Breast epithelium (tissue), 4 donors: ENCODE results near the gene RXFP1. TPM values are rescaled to one million over a fixed set of nuclear protein-coding genes. Genes with fewer than 3 reads are reported as not detected.

Experiments used
- DNase-seq, 2 donors: peaks; one replicate each; pipeline ENCODE4 v3.0.0-alpha.2; 2019; ENCODE audit warnings: low spot score in 2 of 2
- H3K27ac ChIP-seq, 2 donors: fragments of 200-600 bp; sonication (generic) in 1 of 2; one replicate each; pipeline ENCODE4 v1.5.1; 2016 to 2019; ENCODE audit warnings: mild to moderate bottlenecking in 1 of 2
- H3K27me3 ChIP-seq, 2 donors: fragments of 200-600 bp; sonication (generic) in 1 of 2; one replicate each; pipeline versions ENCODE4 v1.5.1 to v1.6.0; 2017 to 2019; ENCODE audit warnings: control low read depth in 1 of 2, mild to moderate bottlenecking in 1 of 2
- H3K36me3 ChIP-seq: fragments of 200-600 bp; one replicate; pipeline ENCODE4 v1.5.1; 2019
- H3K4me1 ChIP-seq, 2 donors: fragments of 200-600 bp; sonication (generic); one replicate each; pipeline ENCODE4 v1.5.1; 2016 to 2019; ENCODE audit warnings: control low read depth in 1 of 2
- H3K4me3 ChIP-seq, 3 donors: fragments of 200-600 bp; sonication (generic); 1 replicate in 2 of 3; 2 replicates in 1 of 3; pipeline ENCODE4 v1.5.1; 2016 to 2019; ENCODE audit warnings: mild to moderate bottlenecking in 3 of 3, moderate library complexity in 2 of 3
- H3K9me3 ChIP-seq, 2 donors: fragments of 200-600 bp; sonication (generic) in 1 of 2; one replicate each; pipeline ENCODE4 v1.5.1; 2016 to 2019; ENCODE audit warnings: control low read depth in 1 of 2
- CTCF ChIP-seq, 3 donors: fragments of 450-650 bp; IDR thresholded peaks; one replicate each; pipeline ENCODE4 v1.5.1; 2016 to 2017; ENCODE audit warnings: antibody characterized with exemption in 3 of 3, mild to moderate bottlenecking in 3 of 3, moderate library complexity in 3 of 3
- POLR2A ChIP-seq: fragments of 450-650 bp; IDR thresholded peaks from one replicate; pipeline ENCODE4 v1.6.1; 2016; ENCODE audit warnings: antibody characterized with exemption, mild to moderate bottlenecking, moderate library complexity
- POLR2AphosphoS5 ChIP-seq, 3 donors: sonication (generic); formaldehyde crosslinking; IDR thresholded peaks; one replicate each; pipeline ENCODE4 v1.6.1; 2017; ENCODE audit warnings: antibody characterized with exemption in 3 of 3
- intact Hi-C: fragments of 100-400 bp; cut with DNase I; formaldehyde crosslinking; loops from one replicate; pipeline ENCODE4 v1.15.1; 2023; ENCODE audit warnings: low total_unique reads
- total RNA-seq, 3 donors: library from RNA; depleted of rRNA; stranded (reverse); fragments of >200 nt; gene quantifications; one replicate each; pipeline ENCODE4 v1.1.0, GENCODE V29; 2016

Gene RXFP1
- total RNA-seq, 3 donors from 2014 or later = 0.15 TPM; not detected in 2

- H3K9me3 ChIP-seq = no peaks in the 10 kb centered on the region
- no peaks in the 10 kb centered on the region for H3K4me1 ChIP-seq
- H3K36me3 ChIP-seq = no peaks in the 10 kb centered on the region
- no peak overlapping the region for H3K4me3 ChIP-seq
- DNase-seq = no peak
- intact Hi-C loops = no loop called here
- no peak for TF ChIP-seq POLR2A
- H3K27me3 ChIP-seq = no peaks in the 10 kb centered on the region
- H3K27ac ChIP-seq = no peak overlapping the region
These were observed 91.4 kb downstream of the RXFP1 start for GRCh38 chr4:158613046-158613445.

GRCh38 chr4:158617956-158618355, 96.3 kb downstream of the RXFP1 start:
- H3K27me3 ChIP-seq = no peaks in the 10 kb centered on the region
- no peak overlapping the region for H3K27ac ChIP-seq
- no peak for DNase-seq
- H3K4me3 ChIP-seq = no peak overlapping the region
- no peaks in the 10 kb centered on the region for H3K36me3 ChIP-seq
- TF ChIP-seq POLR2AphosphoS5 (IDR thresholded peaks at IDR 0.05) = no peak
- no peak for TF ChIP-seq CTCF (IDR thresholded peaks at IDR 0.05)
- TF ChIP-seq POLR2A = no peak
- no peaks in the 10 kb centered on the region for H3K9me3 ChIP-seq
- intact Hi-C loops = no loop called here
- no peaks in the 10 kb centered on the region for H3K4me1 ChIP-seq

- Histone ChIP-seq H3K9me3 (no peaks in the 10 kb centered on the region), H3K27me3 (no peaks in the 10 kb centered on the region), H3K36me3 (no peaks in the 10 kb centered on the region), H3K4me1 (no peaks in the 10 kb centered on the region), H3K4me3 (no peak overlapping the region), H3K27ac (no peak overlapping the region)
- no peak for DNase-seq
- intact Hi-C loops = no loop called here
- TF ChIP-seq CTCF (IDR thresholded peaks at IDR 0.05) = no peak
These were observed 100.0 kb downstream of the RXFP1 start for GRCh38 chr4:158621729-158622128.

GRCh38 chr4:158622251-158622650, 100.6 kb downstream of the RXFP1 start:
- Histone ChIP-seq H3K36me3 (no peaks in the 10 kb centered on the region), H3K4me3 (no peak overlapping the region), H3K27ac (no peak overlapping the region), H3K27me3 (no peaks in the 10 kb centered on the region), H3K9me3 (no peaks in the 10 kb centered on the region), H3K4me1 (no peaks in the 10 kb centered on the region)
- intact Hi-C loops = no loop called here
- no peak for DNase-seq
- TF ChIP-seq POLR2AphosphoS5 (IDR thresholded peaks at IDR 0.05) (no peak), CTCF (IDR thresholded peaks at IDR 0.05) (no peak)

GRCh38 chr4:158624889-158625478, 103.3 kb downstream of the RXFP1 start:
- DNase-seq = no peak
- no peaks in the 10 kb centered on the region for H3K9me3 ChIP-seq
- H3K27me3 ChIP-seq = no peaks in the 10 kb centered on the region
- intact Hi-C loops = no loop called here
- TF ChIP-seq CTCF (IDR thresholded peaks at IDR 0.05) (peak; percentile 66 to 79 (median 68)), POLR2AphosphoS5 (IDR thresholded peaks at IDR 0.05) (no peak), POLR2A (no peak)
- no peak overlapping the region for H3K4me3 ChIP-seq
- no peak overlapping the region for H3K27ac ChIP-seq
- H3K4me1 ChIP-seq = no peaks in the 10 kb centered on the region
- no peaks in the 10 kb centered on the region for H3K36me3 ChIP-seq

GRCh38 chr4:158625544-158625943, 103.9 kb downstream of the RXFP1 start:
- TF ChIP-seq POLR2A = no peak
- TF ChIP-seq POLR2AphosphoS5 (IDR thresholded peaks at IDR 0.05) = no peak
- TF ChIP-seq CTCF (IDR thresholded peaks at IDR 0.05) = no peak
- H3K4me3 ChIP-seq = no peak overlapping the region
- H3K36me3 ChIP-seq = no peaks in the 10 kb centered on the region
- no peaks in the 10 kb centered on the region for H3K27me3 ChIP-seq
- intact Hi-C loops = no loop called here
- no peak overlapping the region for H3K27ac ChIP-seq
- no peaks in the 10 kb centered on the region for H3K4me1 ChIP-seq
- no peak for DNase-seq
- H3K9me3 ChIP-seq = no peaks in the 10 kb centered on the region
